GM12874 (cell line): ENCODE results near the gene LNX2.

Source experiments
- TF ChIP-seq, protein P1 (sequence below): IDR thresholded peaks from 2 replicates; pipeline ENCODE4 v1.5.1; 2011; ENCODE audit warnings: low read depth, mild to moderate bottlenecking, control low read depth, low read length, moderate library complexity; ENCODE audit not compliant: insufficient read depth

LNX2 gene

DNA sequence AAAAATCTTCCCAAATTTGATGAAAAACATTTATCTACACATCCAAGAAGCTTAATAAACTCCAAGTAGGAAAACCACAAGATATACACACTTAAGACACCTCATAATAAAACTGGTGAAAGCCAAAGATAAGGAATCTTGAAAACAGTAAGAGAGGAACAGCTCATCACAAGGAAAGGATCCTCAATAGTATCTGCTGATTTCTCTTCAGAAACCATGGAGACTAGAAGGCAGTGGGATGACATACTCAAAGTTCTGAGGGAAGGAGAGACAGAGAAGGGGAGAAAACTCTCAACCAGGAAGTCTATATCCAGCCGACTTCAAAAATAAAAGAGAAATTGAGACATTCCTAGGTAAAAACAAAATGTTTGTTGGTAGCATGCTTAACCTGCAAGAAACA lies 45.7 kb downstream of the LNX2 start:
- TF ChIP-seq, protein P1, sequence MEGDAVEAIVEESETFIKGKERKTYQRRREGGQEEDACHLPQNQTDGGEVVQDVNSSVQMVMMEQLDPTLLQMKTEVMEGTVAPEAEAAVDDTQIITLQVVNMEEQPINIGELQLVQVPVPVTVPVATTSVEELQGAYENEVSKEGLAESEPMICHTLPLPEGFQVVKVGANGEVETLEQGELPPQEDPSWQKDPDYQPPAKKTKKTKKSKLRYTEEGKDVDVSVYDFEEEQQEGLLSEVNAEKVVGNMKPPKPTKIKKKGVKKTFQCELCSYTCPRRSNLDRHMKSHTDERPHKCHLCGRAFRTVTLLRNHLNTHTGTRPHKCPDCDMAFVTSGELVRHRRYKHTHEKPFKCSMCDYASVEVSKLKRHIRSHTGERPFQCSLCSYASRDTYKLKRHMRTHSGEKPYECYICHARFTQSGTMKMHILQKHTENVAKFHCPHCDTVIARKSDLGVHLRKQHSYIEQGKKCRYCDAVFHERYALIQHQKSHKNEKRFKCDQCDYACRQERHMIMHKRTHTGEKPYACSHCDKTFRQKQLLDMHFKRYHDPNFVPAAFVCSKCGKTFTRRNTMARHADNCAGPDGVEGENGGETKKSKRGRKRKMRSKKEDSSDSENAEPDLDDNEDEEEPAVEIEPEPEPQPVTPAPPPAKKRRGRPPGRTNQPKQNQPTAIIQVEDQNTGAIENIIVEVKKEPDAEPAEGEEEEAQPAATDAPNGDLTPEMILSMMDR = no peak

DNA sequence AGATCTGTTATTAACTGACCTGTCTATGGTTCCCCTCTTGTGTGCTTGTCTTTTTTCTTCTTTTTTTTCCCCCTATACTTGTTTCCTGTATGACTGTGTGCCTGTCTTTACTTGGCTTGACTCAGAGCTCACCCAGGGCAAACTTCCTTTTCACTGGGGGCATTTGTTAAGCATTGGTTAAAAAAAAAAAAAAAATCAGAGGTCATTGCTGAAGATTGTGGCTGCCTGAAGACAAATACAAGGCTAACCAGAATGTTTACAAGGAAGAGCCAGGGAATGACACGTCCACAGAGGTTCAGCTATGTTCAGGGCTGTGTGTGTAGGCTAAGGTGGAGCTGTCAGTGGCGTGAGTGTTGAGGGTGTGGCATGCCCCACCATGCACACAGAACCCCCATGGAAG lies 47.1 kb downstream of the LNX2 start:
- TF ChIP-seq, protein P1 = no peak

DNA sequence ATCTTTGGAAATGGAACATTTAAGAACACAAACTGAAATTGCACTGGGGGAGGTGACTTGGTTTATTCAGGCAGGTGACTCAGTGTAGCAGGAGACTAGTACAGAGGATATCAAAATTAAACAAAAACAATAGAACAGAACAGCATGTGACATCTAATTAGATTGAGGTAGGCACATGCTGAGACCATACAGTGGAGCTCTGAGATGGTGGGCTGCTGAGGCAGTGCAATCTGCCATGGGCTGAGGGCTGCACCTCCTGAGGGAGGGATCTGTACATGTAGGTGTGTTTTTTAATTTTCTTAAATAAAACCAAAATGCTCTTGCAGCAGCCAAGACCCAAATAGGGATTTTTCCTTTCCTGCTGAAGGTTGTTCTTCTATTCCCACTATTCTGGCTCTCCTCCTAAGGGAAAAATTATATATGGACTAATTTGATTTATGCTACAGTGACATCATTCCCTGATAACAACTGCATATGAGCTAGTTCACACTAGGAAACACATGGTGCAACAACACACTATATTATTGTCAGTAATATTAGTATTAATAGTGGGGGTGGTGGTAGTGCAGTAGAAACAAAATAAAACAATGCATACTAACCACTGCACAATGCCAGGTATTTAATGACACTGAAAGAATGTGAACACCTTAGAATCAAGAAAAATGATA lies 48.0 kb downstream of the LNX2 start:
- TF ChIP-seq, protein P1 = no peak

DNA sequence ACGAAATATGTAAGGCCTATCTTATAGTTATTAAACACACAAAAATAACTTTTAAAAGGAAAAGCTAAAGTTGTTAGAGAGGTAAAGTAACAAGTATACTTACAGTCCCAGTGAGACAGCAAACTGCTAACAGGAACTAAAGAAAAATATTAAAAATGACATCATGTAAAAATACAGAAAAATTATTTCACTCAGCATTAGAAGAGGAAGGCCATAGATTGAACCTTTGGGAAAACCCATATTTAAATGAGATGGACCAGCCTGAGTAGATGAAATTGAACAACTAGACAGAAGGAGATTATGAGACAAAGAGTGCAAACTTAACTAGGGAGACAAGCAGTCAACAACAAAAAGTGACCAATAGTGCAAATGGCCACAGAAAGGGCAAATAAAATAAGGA lies 49.4 kb downstream of the LNX2 start:
- TF ChIP-seq, protein P1 = no peak

DNA sequence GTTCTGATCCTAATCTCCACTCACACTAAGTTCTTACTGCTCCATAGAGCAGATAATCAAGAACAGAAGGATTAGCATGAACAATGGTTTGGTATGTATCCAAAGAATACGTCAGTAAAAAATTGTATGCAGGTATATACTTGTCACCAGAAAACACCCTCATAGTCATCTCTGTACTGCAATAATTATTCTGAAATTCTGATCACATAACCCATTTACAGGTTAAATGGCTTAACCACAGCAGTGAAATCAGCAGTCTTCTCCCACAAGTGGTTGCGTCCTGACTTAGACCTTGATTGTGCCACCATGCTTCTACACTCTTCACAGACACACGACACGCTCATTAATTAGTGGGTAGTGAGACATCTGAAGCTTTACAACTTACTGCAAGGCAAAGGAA lies 50.9 kb downstream of the LNX2 start:
- TF ChIP-seq, protein P1 = no peak

DNA sequence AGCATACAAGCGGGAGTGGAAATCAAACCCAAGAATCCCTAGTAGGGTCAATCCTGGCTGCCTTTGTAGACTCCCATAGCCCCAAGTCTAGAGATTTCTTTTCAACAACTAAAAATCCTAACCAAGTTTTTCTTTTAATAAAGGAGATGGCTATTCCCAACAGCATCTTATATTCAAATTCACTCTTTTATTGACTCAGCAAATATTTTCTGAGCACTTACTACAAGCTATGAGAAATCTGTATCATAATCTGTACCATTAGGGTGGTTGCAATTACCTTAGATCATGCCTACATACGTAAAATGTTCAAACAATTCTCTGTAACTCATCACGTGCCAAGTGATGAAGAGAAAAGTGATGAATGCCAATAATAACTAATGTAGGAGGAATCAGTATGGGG lies 54.5 kb downstream of the LNX2 start:
- TF ChIP-seq, protein P1 = no peak

DNA sequence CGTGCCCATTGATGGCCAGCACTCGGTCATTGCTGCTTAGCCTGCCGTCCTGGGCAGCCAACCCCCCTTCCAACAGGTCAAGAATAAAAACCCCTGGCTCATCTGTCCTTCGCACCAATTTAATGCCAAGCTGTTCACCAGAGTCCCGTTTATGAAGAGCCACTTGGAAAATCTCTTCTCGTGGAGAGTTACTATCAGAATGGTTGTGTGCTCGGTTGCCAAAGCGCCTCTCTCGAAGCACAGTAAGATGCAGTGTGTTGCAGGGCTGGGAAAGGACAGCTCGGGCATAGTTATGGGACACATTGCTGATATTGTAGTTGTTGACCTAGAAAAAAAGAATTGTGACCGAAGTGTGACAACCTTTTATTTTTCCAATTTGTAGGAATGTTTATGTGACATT lies 57.9 kb downstream of the LNX2 start:
- TF ChIP-seq, protein P1 = no peak

DNA sequence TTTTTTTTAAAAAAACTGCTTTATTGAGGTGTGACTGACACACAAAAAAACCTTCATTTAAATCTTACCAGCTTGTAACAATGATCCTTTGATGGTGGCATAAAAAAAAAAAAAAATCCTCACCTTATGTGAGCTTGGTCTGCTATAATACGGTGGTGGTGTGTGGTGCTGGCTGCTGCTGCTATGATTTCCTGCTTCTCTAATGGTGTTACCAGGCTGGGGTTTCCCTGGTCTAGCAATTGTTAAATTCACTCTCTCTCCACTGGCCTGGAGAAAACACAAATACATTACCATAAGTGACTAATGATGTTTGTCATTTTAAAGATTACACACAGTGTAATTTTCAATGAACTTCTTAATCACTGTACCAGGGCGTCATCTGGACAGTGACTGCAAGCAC lies 60.6 kb downstream of the LNX2 start:
- TF ChIP-seq, protein P1 = no peak
